Nephron progenitor cell (in vitro differentiated cells): ENCODE measurements around the gene IFNG-AS1.

Experiments
- DNase-seq: peaks from one replicate; pipeline ENCODE4 v3.0.0; 2021
- H3K27ac Mint-ChIP-seq: 2 replicates; pipeline ENCODE4 v1.8.0; 2021; ENCODE audit warnings: mild to moderate bottlenecking, moderate library complexity, mixed read lengths
- H3K27me3 Mint-ChIP-seq: 2 replicates; pipeline ENCODE4 v1.8.0; 2021; ENCODE audit warnings: mild to moderate bottlenecking, low read depth, mixed read lengths; ENCODE audit not compliant: poor library complexity
- H3K36me3 Mint-ChIP-seq: 2 replicates; pipeline ENCODE4 v1.8.0; 2021; ENCODE audit warnings: low read depth, mixed read lengths
- H3K4me1 Mint-ChIP-seq: 2 replicates; pipeline ENCODE4 v1.8.0; 2021; ENCODE audit warnings: mixed read lengths
- H3K4me3 Mint-ChIP-seq: 2 replicates; pipeline ENCODE4 v1.8.0; 2021; ENCODE audit warnings: mild to moderate bottlenecking, moderate library complexity, mixed read lengths
- H3K9me3 Mint-ChIP-seq: 2 replicates; pipeline ENCODE4 v1.8.0; 2021; ENCODE audit warnings: mild to moderate bottlenecking, moderate library complexity, mixed read lengths
- CTCF ChIP-seq: fragments of 200-600 bp; sonication (generic); IDR thresholded peaks from 2 replicates; pipeline ENCODE4 v1.5.0; 2021; ENCODE audit warnings: antibody characterized with exemption

The IFNG-AS1 gene

DNA sequence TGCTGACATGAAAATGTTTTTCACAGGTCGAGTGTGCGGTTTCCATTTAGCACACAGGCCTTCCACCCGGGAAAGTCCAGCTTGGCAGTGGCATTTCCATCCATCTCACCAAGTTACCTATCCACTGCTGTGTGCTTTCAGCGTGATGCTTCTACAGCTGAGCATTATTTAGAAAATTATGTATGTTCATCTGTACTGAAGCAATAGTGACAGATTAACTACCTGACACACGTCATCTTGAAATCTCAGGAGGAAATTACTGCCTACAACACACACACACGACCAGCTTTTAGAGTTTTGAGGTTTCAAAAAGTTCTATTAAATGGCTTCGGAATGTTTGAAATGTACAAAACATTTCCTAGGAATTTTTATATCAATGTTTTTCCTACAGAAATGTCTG is 39.4 kb downstream of the IFNG-AS1 start:
- H3K9me3 Mint-ChIP-seq: peaks cover 6% of the 10 kb centered on the region
- H3K4me1 Mint-ChIP-seq: peaks cover 7% of the 10 kb centered on the region
- H3K4me3 Mint-ChIP-seq: no peak overlapping the region
- peaks cover 2% of the 10 kb centered on the region for H3K27me3 Mint-ChIP-seq
- TF ChIP-seq CTCF: no peak
- no peak overlapping the region for H3K27ac Mint-ChIP-seq
- DNase-seq: no peak
- no peaks in the 10 kb centered on the region for H3K36me3 Mint-ChIP-seq

DNA sequence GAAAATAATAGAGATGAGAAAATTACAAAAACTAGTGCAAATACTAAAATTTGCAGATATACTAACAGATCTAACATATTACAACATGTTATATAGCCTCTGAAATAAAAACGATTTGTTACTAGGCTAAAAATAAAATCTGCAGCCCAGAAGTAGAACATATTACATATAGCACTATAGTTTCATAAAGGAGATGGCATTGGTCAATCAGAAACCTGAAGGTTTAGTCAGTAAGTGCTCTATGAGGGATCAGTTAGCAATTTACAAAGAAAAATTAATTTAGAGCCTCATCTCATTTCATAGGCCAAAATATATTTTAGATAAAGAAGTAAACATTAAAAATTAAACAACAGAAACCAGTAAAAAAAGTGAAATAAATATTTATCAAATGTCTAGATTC is 41.0 kb downstream of the IFNG-AS1 start:
- Mint-ChIP-seq H3K36me3 (no peaks in the 10 kb centered on the region), H3K27ac (no peak overlapping the region), H3K4me3 (no peak overlapping the region), H3K9me3 (peaks cover 6% of the 10 kb centered on the region), H3K27me3 (peaks cover 2% of the 10 kb centered on the region), H3K4me1 (peaks cover 7% of the 10 kb centered on the region)
- no peak for DNase-seq
- TF ChIP-seq CTCF: no peak

DNA sequence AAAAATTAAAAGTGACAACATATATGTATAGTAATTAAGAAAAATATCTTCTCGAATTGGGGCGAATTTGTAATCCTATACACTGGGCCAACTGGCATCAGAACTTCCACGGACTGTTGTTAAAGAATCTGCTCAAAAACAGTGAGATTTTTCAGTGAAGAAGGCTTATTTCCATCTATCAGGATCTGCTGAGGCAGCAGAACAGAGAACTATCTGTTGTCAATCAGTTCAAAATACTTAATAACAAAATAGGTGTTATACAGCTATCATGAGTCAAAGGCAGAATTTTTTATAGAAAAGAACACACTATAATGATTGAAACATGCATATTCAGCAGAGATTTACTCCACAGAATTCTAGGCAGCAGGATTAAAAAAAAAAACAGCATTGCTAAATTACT is 41.9 kb downstream of the IFNG-AS1 start:
- H3K27ac Mint-ChIP-seq: no peak overlapping the region
- H3K27me3 Mint-ChIP-seq: no peaks in the 10 kb centered on the region
- peaks cover 6% of the 10 kb centered on the region for H3K9me3 Mint-ChIP-seq

DNA sequence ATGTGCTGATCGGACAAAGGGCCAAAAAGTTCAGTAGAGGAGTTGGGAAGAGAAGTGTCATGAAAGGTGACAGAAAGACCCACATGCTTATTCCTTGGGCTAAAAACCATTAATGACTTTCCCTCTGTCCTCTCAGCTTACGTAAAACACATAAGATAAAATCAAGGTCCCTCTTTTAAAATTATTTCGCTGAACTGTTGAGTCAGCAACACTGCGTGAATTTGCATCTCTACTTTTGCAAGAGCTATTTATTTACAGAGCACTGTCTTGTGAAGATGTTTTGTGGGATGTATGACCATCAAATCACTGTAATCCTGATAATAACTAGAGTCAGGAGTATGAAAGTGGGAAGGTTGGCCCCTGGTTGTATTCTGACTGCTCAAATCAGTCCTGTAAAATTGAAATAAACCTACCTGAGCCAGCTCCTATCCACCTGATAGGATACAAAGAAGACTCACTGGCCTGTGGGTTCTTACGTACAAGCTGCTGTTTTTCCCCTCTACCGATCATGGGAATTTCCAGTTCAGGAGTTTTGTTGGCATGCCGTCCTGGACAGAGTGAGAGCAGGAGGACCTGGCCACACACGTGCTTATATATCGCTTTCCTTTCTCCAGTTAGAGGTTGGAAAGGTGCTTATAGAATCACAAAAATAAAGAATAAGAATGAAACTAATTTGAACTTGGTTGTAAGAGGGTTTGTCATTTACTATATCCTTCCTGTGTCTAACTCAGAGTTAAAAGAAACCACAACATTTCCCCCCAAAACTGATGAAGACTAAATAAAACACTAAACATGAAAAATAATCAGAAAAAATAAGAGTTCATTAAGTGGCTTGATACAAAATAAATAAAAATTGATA is 42.9 kb downstream of the IFNG-AS1 start:
- H3K4me1 Mint-ChIP-seq: peaks cover 7% of the 10 kb centered on the region
- TF ChIP-seq CTCF: no peak
- DNase-seq: no peak
- H3K27me3 Mint-ChIP-seq: no peaks in the 10 kb centered on the region
- peaks cover 6% of the 10 kb centered on the region for H3K9me3 Mint-ChIP-seq
- no peak overlapping the region for H3K4me3 Mint-ChIP-seq
- no peaks in the 10 kb centered on the region for H3K36me3 Mint-ChIP-seq
- peak overlapping the region; percentile 70 for H3K27ac Mint-ChIP-seq

More for the DNA sequence above, 41.9 kb downstream of the IFNG-AS1 start:
- DNase-seq: no peak
- Mint-ChIP-seq H3K4me1 (peaks cover 7% of the 10 kb centered on the region), H3K4me3 (no peak overlapping the region), H3K36me3 (no peaks in the 10 kb centered on the region)
- TF ChIP-seq CTCF: no peak

- TF ChIP-seq CTCF: no peak
- Mint-ChIP-seq H3K27ac (no peak overlapping the region), H3K4me1 (peaks cover 7% of the 10 kb centered on the region), H3K4me3 (no peak overlapping the region), H3K36me3 (no peaks in the 10 kb centered on the region), H3K27me3 (no peaks in the 10 kb centered on the region), H3K9me3 (no peaks in the 10 kb centered on the region)
- DNase-seq: no peak
These were observed 45.3 kb downstream of the IFNG-AS1 start for GRCh38 chr12:68034567-68034966.

- no peak for DNase-seq
- H3K27me3 Mint-ChIP-seq: peaks cover 4% of the 10 kb centered on the region
- H3K4me1 Mint-ChIP-seq: peaks cover 11% of the 10 kb centered on the region
- no peak overlapping the region for H3K27ac Mint-ChIP-seq
- no peak overlapping the region for H3K4me3 Mint-ChIP-seq
- no peak for TF ChIP-seq CTCF
- no peaks in the 10 kb centered on the region for H3K9me3 Mint-ChIP-seq
- H3K36me3 Mint-ChIP-seq: no peaks in the 10 kb centered on the region
These were observed 47.4 kb downstream of the IFNG-AS1 start for GRCh38 chr12:68036642-68037041.
